Breast epithelium (tissue), 3 donors: ENCODE results near the gene RAD51D.
"Not testable (repeated sequence)": the region's sequence is repeated elsewhere in the genome, so short reads cannot be mapped to it uniquely, and the experiment has no call there.

Source experiments
- CTCF ChIP-seq, 3 donors: fragments of 450-650 bp; IDR thresholded peaks; one replicate each; pipeline ENCODE4 v1.5.1; 2016 to 2017; ENCODE audit warnings: antibody characterized with exemption in 3 of 3, mild to moderate bottlenecking in 3 of 3, moderate library complexity in 3 of 3
- POLR2AphosphoS5 ChIP-seq, 3 donors: sonication (generic); formaldehyde crosslinking; IDR thresholded peaks; one replicate each; pipeline ENCODE4 v1.6.1; 2017; ENCODE audit warnings: antibody characterized with exemption in 3 of 3

- TF ChIP-seq CTCF, POLR2AphosphoS5 (IDR thresholded peaks at IDR 0.05): not testable (repeated sequence)
These were observed 74.1 kb downstream of the RAD51D start for GRCh38 chr17:35045458-35045979.
